HCT116 (cell line): ENCODE data around the gene PPP1R15A. TPM values are rescaled to one million over a fixed set of nuclear protein-coding genes. Genes with fewer than 3 reads are reported as not detected.

Source experiments
- ATAC-seq: fragments of 200-7000 bp; cut with Tn5 transposase; 2 replicates; pipeline ENCODE4 v1.9.1; 2020; ENCODE audit warnings: mild to moderate bottlenecking, moderate library complexity
- BruUV-seq: library from RNA; stranded (reverse); fragments of 400-500 nt; replicated peaks from 2 replicates; lab custom pipeline; 2021; lab: Mats Ljungman, UMichigan
- CTCF ChIA-PET: fragments of 300-600 bp; sonication (Branson Sonifier 250); formaldehyde crosslinking; loops from one replicate; lab custom pipeline; 2021; ENCODE audit warnings: antibody characterized with exemption; lab: Charles Lee
- POLR2A ChIA-PET: fragments of 300-600, 350-600 bp; sonication (Branson Sonifier 250); formaldehyde crosslinking; loops from one replicate; lab custom pipeline; 2021; ENCODE audit warnings: antibody characterized with exemption; lab: Charles Lee
- RAD21 ChIA-PET, 2 experiments: fragments of 300-600 bp; sonication (Branson Sonifier 250); formaldehyde crosslinking; loops; one replicate each; lab custom pipeline; 2023; ENCODE audit warnings: low total read pairs in 2 of 2; ENCODE audit not compliant: uncharacterized antibody in 2 of 2, unreplicated experiment in 2 of 2, low non-redundant PET in 1 of 2; lab: Charles Lee
- DNase-seq: peaks from one replicate; pipeline ENCODE4 v3.0.0-alpha.2; 2010; ENCODE audit warnings: low read depth, low spot score
- H2AFZ ChIP-seq: fragments of 200-600 bp; shearing (Covaris generic), sonication (generic); 2 replicates; pipeline ENCODE4 v1.6.1; 2017; ENCODE audit warnings: low read depth, mixed run types, mixed read lengths, antibody characterized with exemption, low read length; ENCODE audit not compliant: poor library complexity, severe bottlenecking
- H3K27ac ChIP-seq: 2 replicates; pipeline ENCODE4 v1.5.1; 2012; ENCODE audit warnings: low read depth, low read length
- H3K27me3 ChIP-seq: fragments of 200-600 bp; sonication (generic); 2 replicates; pipeline ENCODE4 v1.6.1; 2016; ENCODE audit warnings: mixed run types, low read length, mixed read lengths; ENCODE audit not compliant: insufficient read depth
- H3K36me3 ChIP-seq, 2 experiments: fragments of 200-500 bp in 1 of 2; fragments of 200-600 bp in 1 of 2; sonication (Bioruptor generic) in 1 of 2; sonication (generic) in 1 of 2; 2 replicates each; pipeline versions ENCODE4 v1.5.1 to v1.6.1; 2014 to 2016; ENCODE audit warnings: low read length in 2 of 2, inconsistent platforms in 1 of 2, mixed read lengths in 1 of 2, mixed run types in 1 of 2; ENCODE audit not compliant: insufficient read depth in 2 of 2, control insufficient read depth in 1 of 2
- H3K4me1 ChIP-seq, 2 experiments: fragments of 200-600 bp in 1 of 2; sonication (generic) in 1 of 2; 2 replicates each; pipeline versions ENCODE4 v1.5.1 to v1.6.1; 2012 to 2017; ENCODE audit warnings: low read length in 2 of 2, inconsistent platforms in 1 of 2, mild to moderate bottlenecking in 1 of 2, mixed read lengths in 1 of 2, mixed run types in 1 of 2, moderate library complexity in 1 of 2; ENCODE audit not compliant: insufficient read depth in 2 of 2, control insufficient read depth in 1 of 2
- H3K4me2 ChIP-seq: fragments of 200-600 bp; sonication (generic); 2 replicates; pipeline ENCODE4 v1.6.1; 2017; ENCODE audit warnings: mixed run types, low read length, mixed read lengths
- H3K4me3 ChIP-seq, 2 experiments: fragments of 200-600 bp in 1 of 2; sonication (generic) in 1 of 2; replicated peaks in 1 of 2; 2 replicates each; pipeline ENCODE4 v1.5.1; 2011 to 2016; ENCODE audit warnings: low read length in 2 of 2, control low read depth in 1 of 2, low read depth in 1 of 2, mild to moderate bottlenecking in 1 of 2, mixed read lengths in 1 of 2, mixed run types in 1 of 2
- H3K79me2 ChIP-seq: fragments of 200-600 bp; sonication (generic); 2 replicates; pipeline ENCODE4 v1.6.1; 2017; ENCODE audit warnings: mild to moderate bottlenecking, mixed run types, low read length, moderate library complexity, mixed read lengths; ENCODE audit not compliant: insufficient read depth
- H3K9ac ChIP-seq: fragments of 200-600 bp; sonication (generic); 2 replicates; pipeline ENCODE4 v1.6.1; 2016; ENCODE audit warnings: low read length, mixed read lengths
- H3K9me2 ChIP-seq: fragments of 200-600 bp; sonication (generic), shearing (Covaris generic); 2 replicates; pipeline ENCODE4 v1.6.1; 2017; ENCODE audit warnings: mixed run types, mild to moderate bottlenecking, moderate library complexity; ENCODE audit not compliant: insufficient read depth
- H3K9me3 ChIP-seq, 2 experiments: fragments of 200-500 bp in 1 of 2; fragments of 200-600 bp in 1 of 2; sonication (Bioruptor generic) in 1 of 2; sonication (generic) in 1 of 2; 2 replicates each; pipeline ENCODE4 v1.6.1; 2014 to 2017; ENCODE audit warnings: low read length in 2 of 2, mixed read lengths in 2 of 2, inconsistent platforms in 1 of 2, low read depth in 1 of 2, mild to moderate bottlenecking in 1 of 2, mixed run types in 1 of 2, moderate library complexity in 1 of 2; ENCODE audit not compliant: control insufficient read depth in 1 of 2, insufficient read depth in 1 of 2
- H4K20me1 ChIP-seq: fragments of 200-600 bp; sonication (generic), shearing (Covaris generic); 2 replicates; pipeline ENCODE4 v1.6.1; 2017; ENCODE audit warnings: mixed run types, mild to moderate bottlenecking, moderate library complexity; ENCODE audit not compliant: insufficient read depth
- CEBPB ChIP-seq: IDR thresholded peaks from 2 replicates; pipeline ENCODE4 v1.6.1; 2012; ENCODE audit warnings: low read depth
- CTCF ChIP-seq, 3 experiments: fragments of 200-600 bp in 1 of 3; sonication (generic) in 1 of 3; IDR thresholded peaks in 2 of 3; conservative IDR thresholded peaks in 1 of 3; 2 replicates each; pipeline ENCODE4 v1.5.1; 2012 to 2017; ENCODE audit warnings: low read depth in 2 of 3, low read length in 2 of 3, antibody characterized with exemption in 1 of 3, borderline replicate concordance in 1 of 3, control low read depth in 1 of 3, mild to moderate bottlenecking in 1 of 3, mixed read lengths in 1 of 3, mixed run types in 1 of 3, moderate library complexity in 1 of 3; ENCODE audit not compliant: insufficient read depth in 1 of 3
- EGR1 ChIP-seq: IDR thresholded peaks from 2 replicates; pipeline ENCODE4 v1.6.1; 2012; ENCODE audit warnings: low read depth
- EZH2 ChIP-seq: fragments of 200-600 bp; sonication (generic); IDR thresholded peaks from 2 replicates; pipeline ENCODE4 v1.6.1; 2017; ENCODE audit warnings: antibody characterized with exemption, mixed run types
- EZH2phosphoT487 ChIP-seq: fragments of 200-600 bp; IDR thresholded peaks from 2 replicates; pipeline ENCODE4 v1.6.1; 2018; ENCODE audit warnings: antibody characterized with exemption, borderline replicate concordance
- MAX ChIP-seq: IDR thresholded peaks from 2 replicates; pipeline ENCODE4 v1.6.1; 2012
- POLR2A ChIP-seq: IDR thresholded peaks from 2 replicates; pipeline ENCODE4 v1.7.0; 2011; ENCODE audit warnings: borderline replicate concordance; ENCODE audit not compliant: insufficient read depth, insufficient read length; ENCODE audit errors: extremely low read depth
- RAD21 ChIP-seq: IDR thresholded peaks from 2 replicates; pipeline ENCODE4 v1.6.1; 2012; ENCODE audit warnings: low read depth, mild to moderate bottlenecking
- REST ChIP-seq: IDR thresholded peaks from 2 replicates; pipeline ENCODE4 v1.6.1; 2012; ENCODE audit warnings: low read depth
- SRF ChIP-seq: IDR thresholded peaks from 2 replicates; pipeline ENCODE4 v1.6.1; 2012; ENCODE audit warnings: low read depth
- TCF7L2 ChIP-seq: IDR thresholded peaks from 2 replicates; pipeline ENCODE4 v1.7.0; 2011; ENCODE audit warnings: borderline replicate concordance, inconsistent platforms; ENCODE audit not compliant: insufficient read depth, insufficient read length; ENCODE audit errors: extremely low read depth
- ZFX ChIP-seq: fragments of 450-650 bp; IDR thresholded peaks from 2 replicates; pipeline ENCODE4 v1.6.1; 2017
- intact Hi-C: fragments of 100-400 bp; cut with micrococcal nuclease; formaldehyde crosslinking; loops from 2 replicates; pipeline ENCODE4 v1.10.0; 2022
- total RNA-seq: library from RNA; stranded (reverse); gene quantifications from one replicate; pipeline ENCODE4 v1.2.1, GENCODE V29; 2021; ENCODE audit not compliant: unreplicated experiment
- TF ChIP-seq, protein P1 (sequence below): IDR thresholded peaks from 2 replicates; pipeline ENCODE4 v1.6.1; 2011; ENCODE audit warnings: mild to moderate bottlenecking, low read length, moderate library complexity; ENCODE audit not compliant: insufficient replicate concordance; ENCODE audit errors: extremely low read depth

The PPP1R15A gene
- total RNA-seq, 1 experiment from 2014 or later = 50.3 TPM

DNA sequence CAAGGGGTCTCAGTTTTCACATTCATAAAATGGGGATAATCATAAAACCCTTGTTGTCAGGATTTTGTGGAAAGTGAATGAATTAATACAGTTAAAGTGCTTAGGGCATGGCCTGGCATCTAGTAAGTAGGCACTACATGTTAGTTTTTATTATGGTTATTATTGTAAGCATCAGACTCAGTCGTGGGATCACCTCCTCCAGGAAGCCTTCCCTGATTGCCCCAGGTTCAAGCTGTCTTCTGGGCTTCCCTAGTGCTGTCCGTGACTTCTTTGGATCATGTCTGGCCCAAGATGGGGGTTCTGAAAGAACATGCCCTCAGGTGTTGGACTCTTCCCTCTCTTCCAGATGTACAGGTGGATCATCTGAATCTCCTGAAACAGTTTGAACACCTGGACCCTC, 38.6 kb downstream of the PPP1R15A start:
- Histone ChIP-seq H3K27ac (no peak overlapping the region), H4K20me1 (no peaks in the 10 kb centered on the region), H3K9ac (no peak overlapping the region), H3K79me2 (no peaks in the 10 kb centered on the region), H3K9me2 (no peaks in the 10 kb centered on the region), H3K4me3 (no peak overlapping the region), H3K9me3 (no peaks in the 10 kb centered on the region), H2AFZ (no peak overlapping the region), H3K27me3 (no peaks in the 10 kb centered on the region), H3K36me3 (peaks cover 7 to 18% of the 10 kb centered on the region in 2 experiments), H3K4me1 (no peaks in the 10 kb centered on the region), H3K4me2 (no peak overlapping the region)
- BruUV-seq = no TSS peak
- POLR2A ChIA-PET = no interaction called here
- DNase-seq (no peak), ATAC-seq (no peak)
- CTCF ChIA-PET = no interaction called here
- TF ChIP-seq EZH2phosphoT487 (no peak), ZFX (no peak), MAX (no peak), SRF (no peak), POLR2A (no peak), EZH2 (no peak), REST (no peak), TCF7L2 (no peak), CTCF (IDR thresholded peaks at IDR 0.05 in 2 of 3, conservative IDR thresholded peaks at IDR 0.05 in 1 of 3; ENCODE audit: borderline replicate concordance in 1 of 3, insufficient read depth in 1 of 3, low read depth in 2 of 3, low read length in 2 of 3) (no peak), EGR1 (no peak), CEBPB (no peak), RAD21 (no peak)
- TF ChIP-seq, protein P1, sequence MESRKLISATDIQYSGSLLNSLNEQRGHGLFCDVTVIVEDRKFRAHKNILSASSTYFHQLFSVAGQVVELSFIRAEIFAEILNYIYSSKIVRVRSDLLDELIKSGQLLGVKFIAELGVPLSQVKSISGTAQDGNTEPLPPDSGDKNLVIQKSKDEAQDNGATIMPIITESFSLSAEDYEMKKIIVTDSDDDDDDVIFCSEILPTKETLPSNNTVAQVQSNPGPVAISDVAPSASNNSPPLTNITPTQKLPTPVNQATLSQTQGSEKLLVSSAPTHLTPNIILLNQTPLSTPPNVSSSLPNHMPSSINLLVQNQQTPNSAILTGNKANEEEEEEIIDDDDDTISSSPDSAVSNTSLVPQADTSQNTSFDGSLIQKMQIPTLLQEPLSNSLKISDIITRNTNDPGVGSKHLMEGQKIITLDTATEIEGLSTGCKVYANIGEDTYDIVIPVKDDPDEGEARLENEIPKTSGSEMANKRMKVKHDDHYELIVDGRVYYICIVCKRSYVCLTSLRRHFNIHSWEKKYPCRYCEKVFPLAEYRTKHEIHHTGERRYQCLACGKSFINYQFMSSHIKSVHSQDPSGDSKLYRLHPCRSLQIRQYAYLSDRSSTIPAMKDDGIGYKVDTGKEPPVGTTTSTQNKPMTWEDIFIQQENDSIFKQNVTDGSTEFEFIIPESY = no peak
- RAD21 ChIA-PET = no interaction called here
- intact Hi-C loops = no loop called here
